HG03469 (cell line): Measurements from ENCODE around the gene SLC16A1.
A peak's percentile ranks its signal among the peaks of the same experiment; 100 is the strongest.
"Not testable (repeated sequence)": the region's sequence is repeated elsewhere in the genome, so short reads cannot be mapped to it uniquely, and the experiment has no call there.

ENCODE experiments used
- ATAC-seq: cut with Tn5 transposase; IDR thresholded peaks from one replicate; pipeline ENCODE4 v1.9.1; 2021; ENCODE audit warnings: mild to moderate bottlenecking, moderate library complexity, moderate number of reproducible peaks; ENCODE audit not compliant: unreplicated experiment

Gene SLC16A1

GRCh38 chr1:112971006-112971405 is 15.0 kb upstream of the SLC16A1 start:
- no peak for ATAC-seq

DNA sequence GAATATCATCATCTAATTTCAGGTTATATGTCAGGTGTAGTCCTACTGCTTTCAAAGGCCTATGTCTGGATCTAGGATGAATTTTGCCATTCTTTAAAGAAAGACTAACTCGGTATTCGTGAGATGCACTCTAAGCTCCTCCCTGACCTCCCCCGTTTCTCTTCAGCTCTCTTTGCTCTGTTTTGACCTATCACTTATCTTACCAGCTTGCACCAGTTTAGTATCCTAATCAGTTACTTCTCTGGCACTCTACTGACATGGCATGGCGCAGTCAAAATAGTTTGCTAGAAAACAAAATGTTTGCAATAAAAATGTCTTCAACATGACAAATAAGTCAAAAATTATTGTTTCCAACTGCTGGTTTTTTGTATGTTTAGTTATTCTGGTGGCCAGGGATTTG is 8.4 kb upstream of the SLC16A1 start:
- ATAC-seq = no peak

DNA sequence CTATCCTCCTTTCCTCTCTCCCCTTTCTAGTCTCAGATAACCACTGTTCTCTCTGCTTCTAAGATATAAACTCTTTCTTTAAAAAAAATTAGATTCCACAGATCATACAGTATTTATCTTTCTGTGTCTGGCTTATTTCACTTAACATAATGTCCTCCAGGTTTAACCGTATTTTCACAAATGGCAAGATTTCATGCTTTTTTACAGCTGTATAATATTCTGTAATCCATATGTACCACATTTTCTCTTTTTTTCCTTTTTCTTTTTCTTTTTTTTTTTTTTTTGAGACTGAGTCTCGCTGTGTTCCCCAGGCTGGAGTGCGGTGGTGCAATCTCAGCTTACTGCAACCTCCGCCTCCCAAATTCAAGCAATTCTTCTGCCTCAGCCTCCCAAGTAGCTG is 5.1 kb upstream of the SLC16A1 start:
- ATAC-seq = no peak

- no peak for ATAC-seq
Measured at GRCh38 chr1:112960384-112960783, 4.4 kb upstream of the SLC16A1 start.

DNA sequence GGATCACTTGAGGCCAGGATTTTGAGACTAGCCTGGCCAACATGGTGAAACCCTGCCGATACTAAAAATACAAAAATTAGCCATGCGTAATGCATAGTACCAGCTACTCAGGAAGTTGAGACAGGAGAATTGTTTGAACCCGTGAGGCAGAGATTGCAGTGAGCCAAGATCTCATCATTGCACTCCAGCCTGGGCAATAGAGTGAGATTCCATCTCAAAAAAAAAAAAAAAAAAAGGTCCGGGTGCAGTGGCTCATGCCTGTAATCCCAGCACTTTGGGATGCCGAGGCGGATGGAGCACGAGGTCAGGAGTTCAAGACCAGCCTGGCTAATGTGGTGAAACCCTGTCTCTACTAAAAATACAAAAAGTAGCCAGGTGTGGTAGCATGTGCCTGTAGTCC is 2.2 kb upstream of the SLC16A1 start:
- not testable (repeated sequence) for ATAC-seq

- peak; percentile 58 for ATAC-seq
Measured at GRCh38 chr1:112957133-112957812, 1.3 kb upstream of the SLC16A1 start.

- ATAC-seq = no peak
Measured at GRCh38 chr1:112956544-112957132, 642 bp upstream of the SLC16A1 start.

DNA sequence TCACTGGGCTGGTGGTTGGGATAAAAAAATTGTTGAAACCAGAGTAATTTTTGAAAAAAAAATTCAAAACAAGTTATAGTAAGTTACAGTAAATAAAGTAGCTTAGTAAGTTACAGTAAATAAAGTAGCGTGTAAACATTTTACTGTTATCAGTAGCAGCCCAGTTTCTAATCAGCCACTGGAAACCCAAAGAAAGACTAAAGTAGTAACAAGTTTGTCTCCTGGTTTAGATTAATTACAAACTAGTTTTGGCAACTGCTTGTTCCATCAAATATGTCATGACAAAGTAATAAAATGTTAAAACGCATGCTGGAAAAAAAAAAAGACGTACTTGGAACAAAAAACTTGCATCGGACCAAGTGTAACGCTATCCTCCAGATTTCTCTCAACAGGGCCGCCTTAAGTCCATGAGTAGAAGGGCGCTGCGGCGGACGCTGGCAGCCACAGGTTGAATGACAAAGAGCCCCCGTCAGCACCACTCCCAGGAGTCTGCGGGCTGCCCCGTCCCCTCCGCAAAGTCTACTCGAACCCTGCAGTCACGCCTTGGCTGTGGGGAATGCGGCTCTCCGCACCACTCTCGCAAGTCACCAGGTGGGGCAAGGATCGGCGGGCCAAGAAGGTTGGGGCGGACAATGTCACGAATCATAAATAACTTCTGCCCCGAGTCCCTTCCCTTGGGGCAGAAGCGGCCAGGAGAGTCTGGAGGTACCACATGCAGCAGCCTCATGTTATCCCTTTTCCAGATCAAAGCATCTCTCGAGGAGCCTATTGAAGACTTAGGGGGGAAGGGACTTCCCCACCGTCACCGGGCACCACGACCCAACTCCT is 837 bp downstream of the SLC16A1 start:
- peak; percentile 9 for ATAC-seq

- no peak for ATAC-seq
Measured at GRCh38 chr1:112954017-112954650, 1.9 kb downstream of the SLC16A1 start.

DNA sequence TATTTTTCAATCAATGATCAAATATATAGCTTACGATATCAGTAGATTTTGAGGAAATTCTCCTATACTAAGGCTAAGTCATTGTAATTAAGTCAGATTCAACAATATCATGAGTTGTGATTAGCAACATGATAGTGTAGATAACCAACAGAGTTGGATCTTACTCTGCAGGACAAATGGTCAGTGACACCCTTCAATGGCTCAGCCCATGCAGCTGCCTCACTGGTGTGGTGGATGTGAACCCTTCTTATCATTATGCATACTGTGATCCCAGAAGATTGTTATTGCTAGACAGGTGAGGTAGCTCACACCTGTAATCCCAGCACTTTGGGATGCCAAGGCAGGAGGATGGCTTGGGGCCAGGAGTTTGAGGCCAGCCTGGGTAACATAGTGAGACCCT is 5.6 kb downstream of the SLC16A1 start:
- ATAC-seq = no peak

GRCh38 chr1:112946683-112947082 is 9.3 kb downstream of the SLC16A1 start:
- ATAC-seq = no peak

DNA sequence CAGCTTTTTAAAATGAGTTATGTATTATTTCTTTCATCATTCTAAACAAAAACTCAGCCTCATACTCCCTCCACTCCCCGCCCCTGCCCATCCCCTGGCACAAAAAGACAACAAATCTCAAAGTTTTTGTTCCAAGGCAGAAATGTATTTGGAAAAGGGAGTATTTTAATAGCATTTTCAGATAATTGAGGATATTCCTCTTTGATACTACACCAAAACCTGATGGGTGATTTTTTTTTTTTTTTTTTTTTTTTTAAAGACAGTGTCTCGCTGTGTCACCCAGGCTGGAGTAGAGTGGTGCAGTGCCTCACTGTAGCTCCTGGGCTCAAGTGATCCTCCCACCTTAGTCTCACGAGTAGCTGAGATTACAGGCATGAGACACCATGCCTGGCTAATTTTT is 16.2 kb downstream of the SLC16A1 start:
- no peak for ATAC-seq

- ATAC-seq = no peak
Measured at GRCh38 chr1:112938210-112938609, 17.8 kb downstream of the SLC16A1 start.

DNA sequence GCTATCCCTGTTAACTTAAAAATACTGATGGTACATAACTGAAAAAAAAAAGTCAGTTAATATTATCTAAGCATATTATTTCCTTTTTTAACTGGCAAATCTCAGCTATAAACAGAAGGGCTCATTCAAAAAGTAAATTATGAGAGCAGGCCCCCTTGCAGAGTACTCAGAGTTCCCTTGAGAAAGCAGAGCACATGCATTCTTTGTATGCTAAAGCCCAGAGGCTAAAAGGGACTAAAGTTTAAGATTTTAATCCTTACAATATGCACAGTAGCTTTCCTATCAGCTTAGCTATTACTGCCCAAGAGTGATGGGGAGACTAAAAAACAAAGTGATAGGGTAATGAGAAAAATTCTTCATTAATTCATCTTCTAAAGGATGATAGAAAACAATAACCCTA is 18.5 kb downstream of the SLC16A1 start:
- ATAC-seq = no peak

DNA sequence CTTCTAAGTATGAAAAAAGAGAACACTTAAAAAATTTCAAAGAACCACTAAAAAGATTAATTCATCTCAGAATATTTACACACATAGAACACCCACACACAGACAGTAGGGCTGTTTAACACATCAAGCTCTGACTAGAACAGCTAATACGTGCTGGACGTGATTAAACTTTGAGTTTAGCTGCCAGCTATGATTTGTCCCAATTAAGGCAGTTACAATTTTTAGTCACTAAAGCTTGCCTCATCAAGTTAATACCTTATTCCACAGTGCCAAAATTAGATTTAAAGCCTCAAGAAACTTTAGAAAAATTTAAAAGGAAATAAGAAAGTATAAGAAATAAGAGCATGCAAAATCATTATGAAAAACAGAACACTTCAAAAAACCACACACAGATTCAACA is 18.9 kb downstream of the SLC16A1 start:
- ATAC-seq = no peak

- no peak for ATAC-seq
Measured at GRCh38 chr1:112935461-112936111, 20.4 kb downstream of the SLC16A1 start.

- ATAC-seq = no peak
Measured at GRCh38 chr1:112934577-112934976, 21.4 kb downstream of the SLC16A1 start.

DNA sequence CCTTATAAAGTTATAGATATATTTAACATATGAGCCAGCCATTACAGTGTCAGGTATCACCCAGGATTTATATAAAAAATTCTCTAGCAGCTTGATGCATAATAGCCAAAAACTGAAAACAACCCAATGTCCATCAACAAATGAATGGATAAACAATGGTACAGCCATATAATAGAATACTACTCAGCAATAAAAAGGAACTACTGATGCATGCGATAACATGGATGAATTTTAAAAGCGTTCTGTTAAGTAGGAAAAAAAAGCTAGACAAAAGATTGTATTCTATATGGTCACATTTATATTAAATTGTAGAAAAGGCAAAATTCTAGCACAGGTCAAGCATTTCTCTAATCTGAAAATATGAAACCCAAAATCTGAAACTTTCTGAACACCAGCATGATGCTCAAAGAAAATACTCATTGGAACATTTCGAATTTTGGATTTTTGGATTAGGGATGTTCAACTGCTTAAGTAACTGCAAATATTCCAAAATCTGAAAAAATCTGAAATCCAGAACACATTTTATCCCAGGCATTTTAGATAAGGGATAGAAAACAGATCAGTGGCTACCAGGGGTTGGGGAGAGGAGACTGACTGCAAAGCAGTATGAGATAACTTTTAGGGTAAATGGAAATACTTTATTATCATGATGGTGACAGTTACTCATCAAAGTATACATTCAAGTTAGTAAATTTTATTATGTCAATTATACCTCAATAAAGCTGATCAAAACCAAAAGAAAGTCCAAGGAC is 22.0 kb downstream of the SLC16A1 start:
- ATAC-seq = no peak

DNA sequence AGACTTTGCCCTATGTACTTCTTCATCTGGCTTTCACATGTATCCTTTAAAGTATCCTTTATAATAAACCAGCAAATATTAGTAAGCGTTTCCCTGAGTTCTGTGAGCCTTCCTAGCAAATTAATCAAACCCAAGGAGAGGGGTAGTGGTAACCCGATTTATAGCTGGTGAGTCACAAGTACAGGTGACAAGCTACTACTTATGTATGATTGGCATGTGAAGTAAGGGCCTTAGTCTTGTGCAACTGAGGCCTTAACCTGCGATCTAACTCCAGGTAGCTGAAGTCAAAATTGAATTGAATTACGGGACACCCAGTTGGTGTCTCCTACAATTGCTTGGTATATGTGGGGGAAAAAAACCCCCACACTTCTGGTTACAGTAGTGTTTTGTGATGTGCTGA is 26.0 kb downstream of the SLC16A1 start:
- ATAC-seq = no peak

DNA sequence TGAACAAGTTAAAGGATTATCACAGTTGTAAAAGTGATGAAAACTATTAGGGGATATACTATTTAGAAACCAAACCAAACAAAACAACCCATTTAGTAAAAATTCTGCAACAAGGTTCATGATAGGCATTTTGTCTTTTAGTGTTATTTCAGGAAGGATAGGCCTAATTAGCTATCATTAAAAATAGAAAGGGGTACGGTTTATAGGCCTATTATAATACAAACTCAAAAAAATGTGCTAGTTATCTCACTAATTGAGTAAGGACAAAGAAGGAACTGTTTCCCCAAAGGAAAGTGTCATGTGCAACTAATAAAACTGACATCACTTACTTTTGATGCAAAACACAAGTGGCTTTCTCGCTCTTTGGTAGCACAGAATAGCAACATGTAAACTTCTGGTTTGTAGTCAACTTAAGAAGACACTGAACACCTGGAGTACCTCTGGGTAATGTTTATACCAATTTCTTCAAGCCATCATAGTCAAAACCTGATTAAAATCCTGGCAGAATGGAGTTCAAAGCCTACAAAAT is 28.5 kb downstream of the SLC16A1 start:
- ATAC-seq = no peak
